ENCODE data around the gene GNG14.
"Not testable (repeated sequence)": the region's sequence is repeated elsewhere in the genome, so short reads cannot be mapped to it uniquely, and the experiment has no call there.

The GNG14 gene

DNA sequence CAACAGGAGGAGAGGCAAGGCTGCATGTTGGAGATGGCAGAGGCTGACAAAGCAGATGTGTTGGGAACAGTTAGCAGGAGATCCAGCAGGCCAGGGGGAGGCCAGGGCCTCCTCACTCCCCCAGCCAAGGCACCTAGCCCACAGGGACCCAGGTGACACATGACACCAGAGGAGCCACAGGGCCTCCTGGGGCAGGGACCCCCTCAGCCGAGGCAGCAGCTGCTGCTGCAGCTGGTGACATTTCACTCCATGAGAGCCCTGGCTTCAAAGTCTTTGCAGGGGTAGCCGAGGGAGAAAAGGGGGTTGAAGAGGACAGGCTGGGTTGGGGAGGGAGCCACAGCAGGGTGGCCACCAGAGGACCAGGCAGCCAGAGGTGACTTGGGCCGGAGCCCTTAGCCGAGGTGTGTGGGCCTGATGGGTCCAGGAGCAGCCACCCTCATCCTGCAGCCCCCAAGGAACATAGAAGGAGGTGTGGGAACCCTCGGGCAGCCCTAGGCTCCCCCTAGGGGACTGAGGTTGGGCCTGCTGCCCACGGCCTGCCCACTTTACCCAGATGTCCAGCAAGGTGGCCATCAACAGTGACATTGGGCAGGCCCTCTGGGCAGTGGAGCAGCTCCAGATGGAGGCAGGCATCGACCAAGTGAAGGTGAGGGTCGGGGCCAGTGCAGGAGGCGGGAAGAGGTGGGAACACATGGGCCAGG is at the start of gene GNG14:
Gene GNG14 (plus strand): TSS at position 503 of the 701 bp plus-strand sequence. CDS start 51 bp downstream, at position 554.
- no peak for DNase-seq (ENCODE audit: low read depth in 2 of 3, low spot score in 1 of 3)

DNA sequence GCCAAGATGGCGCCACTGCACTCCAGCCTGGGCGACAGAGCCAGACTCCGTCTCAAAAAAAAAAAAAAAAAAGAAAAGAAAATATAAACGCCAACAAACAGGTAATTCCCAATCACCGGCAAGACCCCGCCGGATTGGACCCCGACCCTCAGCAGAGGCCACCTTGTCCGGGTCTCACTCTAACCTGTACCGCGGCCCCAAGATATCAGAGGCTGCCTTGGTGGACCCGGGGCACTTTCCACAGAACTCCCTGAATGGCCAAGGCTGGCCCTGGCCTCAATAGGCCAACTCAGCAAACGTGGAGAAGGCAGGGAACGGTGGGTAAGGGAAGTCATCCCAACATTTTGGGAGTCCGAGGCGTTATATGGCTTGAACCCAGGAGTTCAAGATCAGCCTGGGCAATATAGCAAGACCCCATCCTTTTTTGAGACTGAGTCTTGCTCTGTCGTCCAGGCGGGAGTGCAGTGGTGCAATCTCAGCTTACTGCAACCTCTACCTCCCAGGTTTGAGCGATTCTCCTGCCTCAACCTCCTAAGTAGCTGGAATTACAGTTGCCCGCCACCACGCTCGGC is 49.1 kb upstream of the GNG14 start:
- no peak for DNase-seq (ENCODE audit: low read depth in 2 of 3, low spot score in 1 of 3)

DNA sequence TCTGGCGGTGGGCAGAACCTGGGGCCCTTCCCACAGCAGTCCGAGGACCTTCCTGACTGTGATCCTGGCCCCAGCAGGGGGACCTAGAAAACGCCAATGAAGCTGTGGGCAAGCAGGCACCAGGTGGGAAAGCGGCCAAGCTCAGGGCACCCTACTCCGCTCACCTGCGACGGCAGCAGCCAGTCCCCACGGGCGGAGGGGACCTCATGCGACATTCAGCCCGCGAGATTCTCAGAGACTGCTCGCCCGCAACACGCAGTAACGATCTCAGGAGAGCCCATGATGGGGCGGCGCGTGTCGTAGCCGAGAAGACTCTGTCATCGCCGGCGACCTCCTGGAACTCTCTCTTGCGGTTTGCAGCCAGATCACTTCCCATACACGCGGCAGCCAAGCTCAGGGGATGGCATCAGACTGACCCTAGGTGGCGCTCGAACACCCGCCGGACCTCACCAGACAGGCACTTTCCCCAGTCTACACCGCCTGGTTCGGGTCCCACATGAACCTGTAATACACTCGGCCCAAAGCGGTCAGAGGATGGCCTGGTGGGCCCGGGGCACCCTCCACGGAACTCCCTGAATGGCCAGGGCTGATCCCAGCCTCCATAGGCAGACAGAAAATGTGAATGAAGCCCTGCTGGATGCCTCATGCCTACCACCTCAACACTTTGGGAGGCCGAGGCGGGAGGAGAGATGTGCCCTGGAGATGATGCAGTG is 47.7 kb upstream of the GNG14 start:
- DNase-seq (ENCODE audit: low read depth in 2 of 3, low spot score in 1 of 3): peak; percentile 85 to 89 (median 86)

DNA sequence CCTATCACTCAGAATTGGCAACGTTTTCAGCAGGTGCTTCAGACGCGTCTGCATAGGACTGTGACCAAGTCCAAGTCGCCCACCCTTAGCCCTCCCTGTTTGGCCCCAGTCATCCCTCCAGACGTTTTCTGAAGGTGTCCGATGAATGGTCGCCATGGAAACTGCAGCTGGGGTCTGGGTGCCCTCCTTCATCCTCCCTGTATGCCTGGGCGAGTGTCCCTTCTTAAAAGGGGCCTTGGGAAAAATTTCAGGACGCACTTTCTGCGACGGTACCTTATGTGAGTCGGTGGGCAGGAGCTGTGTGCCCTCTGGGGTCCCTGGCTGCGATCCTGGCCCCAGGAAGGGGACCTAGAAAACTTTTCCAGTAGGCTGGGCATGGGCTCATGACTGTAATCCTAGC is 46.3 kb upstream of the GNG14 start:
- DNase-seq (ENCODE audit: low read depth in 2 of 3, low spot score in 1 of 3): no peak

DNA sequence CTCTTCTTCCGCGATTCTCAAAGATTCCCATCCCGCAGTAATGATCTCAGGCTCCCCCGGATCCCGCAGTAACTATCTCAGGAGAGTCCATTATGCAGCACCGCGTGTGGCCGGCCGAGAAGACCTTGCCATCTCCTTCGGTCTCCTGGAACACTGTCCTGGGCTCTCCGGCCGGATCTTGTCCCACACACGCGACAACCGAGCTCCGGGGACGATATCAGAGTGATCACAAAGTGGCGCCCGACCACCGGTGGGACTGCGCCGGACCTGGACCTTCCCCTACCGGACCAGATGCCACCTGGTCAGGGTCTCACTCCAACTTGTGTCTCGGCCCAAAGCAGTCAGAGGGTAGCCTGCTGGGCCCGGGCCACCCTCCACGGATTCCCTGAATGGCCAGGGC is 45.3 kb upstream of the GNG14 start:
- DNase-seq (ENCODE audit: low read depth in 2 of 3, low spot score in 1 of 3): no peak

DNA sequence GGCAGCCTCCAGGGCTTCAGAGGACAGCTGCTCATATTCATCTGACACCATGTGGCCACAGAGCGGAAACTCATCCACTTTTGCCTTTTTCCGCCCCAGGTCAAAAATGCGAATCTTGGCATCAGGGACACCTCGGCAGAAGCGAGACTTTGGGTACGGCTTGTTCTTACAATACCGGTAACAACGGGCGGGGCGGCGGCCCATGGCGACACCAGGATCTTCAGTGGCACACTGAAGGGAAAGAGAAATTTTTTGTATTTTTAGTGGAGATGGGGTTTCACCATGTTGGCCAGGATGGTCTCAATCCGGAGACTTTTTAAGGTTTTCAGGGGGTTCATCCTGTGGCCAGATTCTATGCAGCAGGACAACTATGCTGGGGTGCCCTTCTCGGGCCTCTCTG is 44.1 kb upstream of the GNG14 start:
- DNase-seq (ENCODE audit: low read depth in 2 of 3, low spot score in 1 of 3): not testable (repeated sequence)

DNA sequence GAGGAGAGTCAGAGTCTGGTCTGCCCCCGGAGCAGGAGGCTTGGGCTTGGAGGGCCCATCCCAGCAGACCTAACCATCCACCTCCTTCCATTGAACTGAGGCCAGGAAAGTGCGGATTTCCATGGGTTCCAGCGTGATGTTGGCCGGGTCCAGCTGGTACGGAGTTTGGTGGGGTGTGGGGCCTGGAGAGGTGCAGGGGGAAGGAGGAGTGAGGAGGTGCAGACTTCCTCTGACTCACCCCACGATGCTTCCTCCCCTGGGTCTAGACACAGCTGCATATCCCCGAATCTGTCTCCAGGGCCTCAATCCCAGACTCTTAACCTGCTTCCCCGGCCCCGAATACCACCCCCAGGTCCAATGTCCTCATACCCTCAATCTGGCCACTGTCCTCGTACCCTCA is 41.2 kb upstream of the GNG14 start:
- no peak for DNase-seq (ENCODE audit: low read depth in 2 of 3, low spot score in 1 of 3)

DNA sequence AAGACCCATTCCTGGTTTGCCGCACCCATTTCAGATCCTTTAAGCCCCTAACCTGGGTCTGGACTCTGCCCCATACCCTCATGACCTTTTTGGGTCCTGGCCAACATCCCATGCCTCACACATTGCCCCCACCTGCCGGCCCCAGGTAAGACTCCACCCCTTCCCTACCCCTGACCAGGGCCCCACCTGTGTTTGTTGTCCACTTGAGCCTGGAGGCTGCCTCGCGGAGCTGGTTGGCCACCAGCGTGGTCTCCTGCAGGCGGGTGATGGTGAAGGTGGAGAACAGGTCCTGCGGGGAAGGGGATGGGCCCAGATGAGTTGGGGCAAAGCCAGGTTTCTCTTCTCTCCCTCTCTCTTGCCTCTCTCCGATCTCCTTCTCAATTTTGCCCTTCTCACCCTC is 40.8 kb upstream of the GNG14 start:
- no peak for DNase-seq (ENCODE audit: low read depth in 2 of 3, low spot score in 1 of 3)

DNA sequence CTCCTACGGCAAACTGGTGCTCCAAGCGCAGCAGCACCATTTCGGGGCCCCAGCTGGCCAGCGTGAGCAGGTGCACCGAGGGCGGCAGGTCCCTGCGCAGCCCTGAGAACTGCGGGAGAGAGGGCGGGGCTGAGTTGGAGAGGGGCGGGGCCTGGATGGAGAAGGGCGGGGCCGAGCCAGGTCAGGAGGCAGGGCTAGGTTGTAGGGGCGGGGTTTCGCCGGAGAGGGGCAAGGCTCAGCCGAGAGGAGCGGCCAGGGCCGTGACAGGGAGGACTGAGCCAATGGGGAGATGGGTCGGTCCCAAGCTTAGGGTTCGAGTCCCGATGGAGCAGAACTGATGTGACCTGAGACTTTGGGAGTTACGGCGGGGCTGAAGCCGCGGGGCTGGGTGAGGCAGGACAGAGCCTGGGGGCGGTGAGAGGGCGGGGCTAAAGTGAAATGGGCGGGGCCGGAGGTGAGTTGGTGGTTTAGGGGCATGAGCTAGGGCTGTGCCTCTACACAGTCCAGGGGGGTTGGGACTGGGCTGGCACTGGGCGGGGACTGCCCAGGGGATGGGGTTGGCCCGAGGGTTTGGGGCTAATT is 40.2 kb upstream of the GNG14 start:
- DNase-seq (ENCODE audit: low read depth in 2 of 3, low spot score in 1 of 3): peak in 2 of 3 donors; percentile 25 to 37

DNA sequence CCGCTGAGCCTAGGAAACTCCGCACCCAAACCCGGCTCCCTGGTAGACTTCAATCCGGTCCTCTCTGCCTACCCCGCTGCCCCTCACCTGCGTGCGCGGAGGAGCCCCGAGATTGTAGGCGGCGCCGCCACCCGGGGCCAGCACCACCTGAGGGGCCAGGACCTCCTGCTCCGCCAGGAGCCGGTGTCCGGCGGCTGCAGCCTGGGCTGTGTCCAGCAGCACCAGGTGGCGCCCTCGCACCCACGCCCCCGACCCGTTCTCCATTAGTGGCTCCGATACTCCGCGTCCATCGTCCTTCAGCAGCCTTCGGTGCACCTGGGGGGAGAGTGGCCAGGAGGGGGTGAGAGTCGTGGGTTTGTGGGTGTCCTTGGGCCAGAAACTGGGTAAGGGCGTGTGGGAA is 39.7 kb upstream of the GNG14 start:
- no peak for DNase-seq (ENCODE audit: low read depth in 2 of 3, low spot score in 1 of 3)

DNA sequence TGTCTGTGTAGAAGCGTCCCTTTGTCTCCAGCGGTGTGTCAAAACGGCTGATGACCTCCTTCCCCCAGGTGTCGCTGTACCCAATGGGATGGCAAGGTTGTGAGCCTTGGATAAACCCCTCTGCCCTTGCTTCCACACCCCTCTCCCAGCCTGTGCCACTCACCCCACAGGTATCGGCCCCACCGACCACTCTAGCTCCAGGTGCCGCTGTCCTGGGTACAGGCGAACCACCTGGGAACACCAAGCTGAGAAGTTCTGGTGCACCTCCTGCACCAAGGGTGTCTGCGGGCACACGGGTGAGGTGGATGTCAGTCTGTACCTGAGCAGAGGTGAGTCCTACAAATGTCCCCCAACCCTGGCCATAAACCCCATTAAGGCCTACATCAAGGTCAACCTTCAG is 37.9 kb upstream of the GNG14 start:
- DNase-seq (ENCODE audit: low read depth in 2 of 3, low spot score in 1 of 3): no peak

DNA sequence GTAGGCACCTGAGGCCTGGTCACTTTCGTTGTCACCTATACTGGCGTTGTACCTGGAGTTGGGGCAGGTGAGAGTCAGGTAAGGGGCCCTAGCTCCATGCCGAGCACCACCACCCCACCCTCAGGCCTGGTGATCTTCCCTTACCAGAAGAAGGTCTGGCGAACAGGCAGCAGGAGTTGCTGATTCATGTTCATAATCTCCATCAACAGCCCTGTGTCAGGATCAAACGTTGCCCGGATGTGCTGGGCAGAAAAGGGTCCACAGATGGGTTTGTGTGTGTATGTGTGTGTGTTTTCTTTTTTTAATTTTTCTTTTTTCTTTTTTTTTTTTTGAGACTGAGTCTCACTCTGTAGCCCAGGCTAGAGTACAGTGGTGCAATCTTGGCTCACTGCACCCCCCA is 35.6 kb upstream of the GNG14 start:
- DNase-seq (ENCODE audit: low read depth in 2 of 3, low spot score in 1 of 3): no peak

DNA sequence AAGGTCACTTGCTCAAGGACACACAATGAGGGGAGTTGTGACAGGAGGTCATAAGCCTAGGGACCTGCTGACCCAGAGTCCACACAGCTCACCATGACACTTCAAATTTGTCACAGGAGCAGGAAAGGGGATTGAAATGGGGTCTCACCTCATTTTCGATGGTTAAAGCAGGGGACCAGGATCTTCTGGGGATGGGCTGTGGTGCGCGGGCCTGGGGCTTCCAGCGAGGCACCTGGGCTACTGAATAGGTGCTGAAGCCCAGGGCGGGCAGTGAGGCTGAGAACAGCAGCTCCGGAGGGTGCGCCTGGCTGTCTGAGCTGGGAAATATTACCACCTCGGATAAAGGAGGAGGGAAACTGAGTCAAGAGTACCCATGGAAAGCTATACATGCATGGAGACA is 32.3 kb upstream of the GNG14 start:
- DNase-seq (ENCODE audit: low read depth in 2 of 3, low spot score in 1 of 3): no peak

DNA sequence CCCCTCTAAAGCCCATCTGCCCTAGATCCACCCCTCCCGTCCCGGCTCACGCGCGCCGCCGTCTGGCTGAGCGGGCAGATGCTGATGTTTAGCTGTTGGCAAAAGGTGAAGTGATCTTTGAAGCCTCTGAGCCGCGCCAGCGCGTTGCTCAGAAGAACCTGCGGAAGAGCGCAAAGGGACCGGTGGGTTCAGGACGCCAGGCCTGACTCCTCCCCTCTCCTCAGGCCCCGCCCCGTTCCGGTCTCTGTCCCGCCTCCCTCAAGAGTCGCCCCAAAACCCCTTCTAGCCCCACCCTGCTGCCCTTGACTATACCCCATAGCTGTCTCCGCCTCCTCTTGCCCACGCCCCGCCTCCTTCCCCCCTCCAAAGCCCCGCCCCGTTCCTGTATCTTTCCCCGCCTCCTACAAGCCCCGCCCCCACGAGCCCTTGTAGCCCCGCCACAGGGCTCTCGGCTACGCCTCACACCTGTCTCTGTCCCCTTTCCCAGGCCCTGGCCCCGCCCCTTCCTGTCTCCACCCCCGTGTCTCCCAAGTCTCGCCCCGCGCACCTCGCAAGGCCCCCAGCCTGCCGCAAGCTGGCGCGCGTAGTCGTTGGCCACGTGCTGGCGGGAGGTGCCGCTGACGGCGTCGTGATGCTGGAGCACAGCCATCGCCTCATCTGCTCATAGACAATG is 30.8 kb upstream of the GNG14 start:
- no peak for DNase-seq (ENCODE audit: low read depth in 2 of 3, low spot score in 1 of 3)

DNA sequence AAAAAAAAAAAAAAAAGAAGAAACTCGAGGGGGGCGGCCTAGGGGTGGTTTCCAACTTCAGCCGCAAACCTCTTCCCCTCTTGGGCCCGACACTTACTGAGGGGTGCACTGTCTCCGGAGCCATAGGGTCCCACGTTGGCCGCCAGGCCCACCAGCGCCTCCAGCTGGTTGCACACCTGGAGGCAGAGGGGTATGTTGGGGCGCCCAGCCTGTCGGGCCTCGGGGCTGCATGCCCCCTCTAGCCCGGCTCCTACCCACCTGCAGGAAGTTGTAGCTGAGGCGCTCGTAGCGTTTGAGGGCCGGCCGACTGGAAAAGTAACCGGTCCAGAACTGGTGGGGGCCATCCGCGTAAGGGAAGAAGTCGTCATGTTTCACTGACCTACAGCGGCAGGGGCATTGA is 29.8 kb upstream of the GNG14 start:
- DNase-seq (ENCODE audit: low read depth in 2 of 3, low spot score in 1 of 3): no peak

DNA sequence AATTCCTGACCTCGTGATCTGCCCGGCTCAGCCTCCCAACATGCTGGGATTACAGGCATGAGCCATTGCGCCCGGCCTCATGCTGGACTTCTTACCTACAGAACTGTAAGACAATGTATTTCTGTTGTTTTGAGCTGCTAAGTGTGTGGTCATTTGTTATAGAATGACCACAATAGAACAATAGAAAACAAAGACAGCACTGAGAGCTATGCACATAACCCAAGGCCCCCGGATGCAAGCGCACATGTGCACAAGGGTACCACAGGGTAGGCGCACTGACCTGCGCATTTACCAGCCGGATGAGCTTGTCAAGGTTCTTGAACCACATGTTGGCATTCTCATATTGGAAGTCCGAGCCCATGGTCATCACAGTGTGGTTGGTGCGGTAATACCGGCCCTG is 26.8 kb upstream of the GNG14 start:
- no peak for DNase-seq (ENCODE audit: low read depth in 2 of 3, low spot score in 1 of 3)

DNA sequence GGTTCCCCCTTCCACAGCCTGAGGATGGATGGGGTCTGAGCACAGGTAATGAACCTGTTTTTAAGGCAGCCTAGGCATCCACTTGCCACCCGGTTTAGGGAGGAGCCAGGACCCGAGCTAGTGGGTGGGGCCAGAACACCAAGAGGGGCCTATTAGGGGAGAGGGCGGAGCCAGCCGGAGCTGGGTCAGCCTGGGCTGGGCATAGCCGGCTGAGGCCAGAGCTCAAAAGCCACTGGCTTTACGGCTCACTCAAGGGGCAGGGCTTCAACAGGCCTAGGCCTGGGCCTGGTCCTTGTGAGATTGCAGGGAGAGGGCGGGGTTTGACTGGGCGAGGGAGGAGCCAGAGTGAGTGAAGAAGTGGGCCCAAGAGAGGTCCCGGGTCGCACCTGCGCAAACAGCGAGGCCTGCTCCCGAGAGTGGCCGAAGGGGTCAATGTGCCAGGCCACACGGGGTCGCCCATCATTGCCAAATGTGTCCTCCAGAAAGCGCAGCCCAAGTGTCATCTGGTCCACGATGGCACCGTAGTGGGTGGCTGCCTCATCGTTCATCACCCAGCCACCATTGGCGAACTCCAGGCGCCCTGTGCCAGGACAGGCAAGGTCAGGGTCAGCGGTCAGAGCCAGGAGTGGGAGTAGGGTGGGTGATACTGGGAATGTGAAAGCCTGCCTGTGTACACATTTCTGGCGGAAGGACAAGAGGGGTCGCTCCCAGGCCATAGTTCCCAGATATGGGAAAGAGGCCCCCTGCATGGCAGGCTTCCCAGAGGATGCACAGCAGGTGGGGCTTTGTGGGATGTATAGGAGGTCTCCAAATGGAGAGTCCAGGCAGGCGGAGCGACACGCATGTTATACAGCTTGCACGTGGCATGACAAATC is 23.2 kb upstream of the GNG14 start:
- DNase-seq (ENCODE audit: low read depth in 2 of 3, low spot score in 1 of 3): no peak

DNA sequence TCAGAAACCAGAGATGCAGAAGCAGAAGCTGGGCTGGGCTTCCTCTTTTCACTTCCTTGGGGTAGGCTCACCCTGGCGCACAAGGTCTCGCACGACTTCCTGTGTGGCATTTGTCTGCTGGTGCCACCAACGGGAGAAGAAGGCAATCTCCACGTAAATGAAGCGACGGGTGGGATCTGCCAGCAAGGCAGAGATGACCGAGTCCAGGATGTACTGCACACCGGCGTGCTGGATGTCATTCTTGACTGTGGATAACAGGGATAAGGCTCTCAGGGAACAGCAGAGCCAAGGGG is 22.6 kb upstream of the GNG14 start:
- DNase-seq (ENCODE audit: low read depth in 2 of 3, low spot score in 1 of 3): peak in 2 of 3 donors; percentile 41 to 43

DNA sequence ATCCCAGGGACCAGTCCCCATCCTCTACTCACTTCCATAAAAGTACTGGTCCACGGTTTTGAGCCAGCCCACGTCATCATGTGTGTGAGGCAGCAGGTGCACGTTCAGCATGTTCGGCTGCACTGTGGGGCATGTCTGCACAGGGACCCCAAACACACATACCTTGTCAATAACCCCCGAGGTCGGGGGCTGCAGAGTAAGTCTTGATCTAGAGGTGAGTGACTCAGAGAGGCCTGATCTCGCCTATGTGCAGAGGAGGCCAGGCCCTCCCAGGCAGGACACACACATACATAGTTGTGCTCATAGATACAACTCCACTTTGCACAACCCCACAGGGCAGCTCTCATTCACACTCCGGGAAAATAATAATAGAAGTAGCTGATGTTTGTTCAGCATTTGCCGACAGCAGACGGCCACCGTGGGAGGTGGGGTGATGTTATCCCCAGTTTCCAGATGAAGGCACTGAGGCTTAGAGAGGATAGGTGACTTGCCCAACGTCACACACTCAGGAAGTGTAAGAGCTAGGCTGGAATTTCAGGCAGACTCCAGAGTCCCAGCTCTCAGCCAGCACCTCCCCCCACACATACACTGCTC is 22.0 kb upstream of the GNG14 start:
- no peak for DNase-seq (ENCODE audit: low read depth in 2 of 3, low spot score in 1 of 3)

DNA sequence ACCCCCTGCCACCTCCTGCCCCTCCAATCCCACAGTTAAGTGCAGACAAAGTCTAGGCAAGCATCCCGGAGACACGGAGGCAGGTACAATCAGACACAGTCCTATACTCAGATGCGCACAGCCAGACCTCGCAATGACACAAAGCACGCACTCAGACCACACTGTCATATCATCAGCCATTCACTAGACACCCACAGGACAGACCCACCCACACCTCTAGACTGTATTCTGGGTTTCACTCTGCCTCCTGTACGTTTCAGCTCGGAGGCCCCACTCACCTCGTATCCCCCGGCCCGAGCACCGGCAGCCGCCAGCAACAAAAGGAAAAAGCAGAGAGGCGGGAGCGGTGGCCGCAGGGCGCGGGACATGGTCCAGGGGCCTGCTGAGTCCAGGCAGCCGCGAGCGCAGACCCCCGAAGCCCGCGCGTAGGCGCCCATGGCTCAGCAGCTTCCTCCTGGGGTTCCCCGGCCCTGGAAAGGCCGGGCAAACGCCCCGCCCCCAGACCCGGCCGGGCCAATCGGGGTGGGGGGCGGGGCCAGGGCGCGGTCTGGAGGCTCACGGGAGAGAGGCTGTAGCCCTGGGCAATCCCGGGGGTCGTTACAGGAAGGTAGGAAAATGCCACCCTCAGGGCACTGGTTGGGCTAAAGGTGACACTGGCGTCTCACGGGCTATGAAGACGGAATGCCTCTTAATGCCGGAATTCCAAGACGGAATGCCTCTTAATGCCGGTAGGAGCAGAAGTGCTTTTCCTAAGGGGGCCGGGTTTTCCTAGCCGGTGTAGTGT is 21.3 kb upstream of the GNG14 start, which contains the start of the genes MAN2B1 and WDR83:
Gene MAN2B1 (minus strand): TSS at position 478 of the 784 bp plus-strand sequence. CDS start 41 bp downstream, at position 437.
Gene WDR83 (plus strand): TSS at position 543 of the 784 bp plus-strand sequence. CDS start 2,984 bp downstream, outside the sequence.
- peak; percentile 55 to 80 (median 69) for DNase-seq (ENCODE audit: low read depth in 2 of 3, low spot score in 1 of 3)

Data from stimulated activated CD4-positive, alpha-beta T cell treated with anti-CD3 and anti-CD28 coated beads, Interleukin-12 subunit alpha, Interleukin-12 subunit beta, amount 100 ng/mL, for 48 hours (primary cell).